OCI-LY3 (cell line): ENCODE measurements around the gene SPOCK1.

Experiments used
- CTCF ChIP-seq: fragments of 200-600, 300-600 bp; sonication (generic); IDR thresholded peaks from 2 replicates; pipeline ENCODE4 v1.5.1; 2014; ENCODE audit warnings: antibody characterized with exemption, low read length, low read depth
- EZH2phosphoT487 ChIP-seq: fragments of 200-600 bp; shearing (Covaris generic); IDR thresholded peaks from 2 replicates; pipeline ENCODE4 v1.6.1; 2018; ENCODE audit warnings: antibody characterized with exemption, mixed run types, low read depth

GRCh38 chr5:137355708-137356107 is 143.4 kb downstream of the SPOCK1 start:
- TF ChIP-seq CTCF (no peak), EZH2phosphoT487 (no peak)
